ENCODE results near the gene GYPE. TPM values are rescaled to one million over a fixed set of nuclear protein-coding genes. Genes with fewer than 3 reads are reported as not detected.
"Not testable (repeated sequence)": the region's sequence is repeated elsewhere in the genome, so short reads cannot be mapped to it uniquely, and the experiment has no call there.

Gene GYPE
- total and polyA plus RNA-seq, 2 experiments from 2014 or later: 0.61 TPM; not detected in 1

DNA sequence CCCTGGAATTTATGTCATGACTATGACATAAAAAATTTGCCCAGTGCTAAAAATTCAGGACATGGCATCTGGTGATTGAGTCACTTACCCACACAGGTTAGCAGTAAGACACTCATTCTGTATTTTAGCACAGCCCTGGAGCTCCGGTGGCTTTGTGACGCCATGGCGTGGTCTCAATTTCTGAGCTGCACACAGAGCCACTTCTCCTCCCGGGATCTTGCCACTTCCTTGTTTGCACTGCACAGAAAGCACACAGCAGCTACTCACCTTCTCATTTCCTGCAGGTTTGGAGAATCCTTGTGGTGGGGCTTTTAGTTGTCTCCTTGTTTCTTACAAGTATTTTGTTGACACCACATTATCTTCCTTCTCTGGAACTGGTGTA is 76.1 kb downstream of the GYPE start:
- H3K27ac ChIP-seq; H3K27me3 ChIP-seq; H3K4me3 ChIP-seq; H3K9me3 ChIP-seq (ENCODE audit: low read depth); H3K4me1 ChIP-seq (ENCODE audit: low read depth); H3K36me3 ChIP-seq; DNase-seq (ENCODE audit: low read depth in 1 of 2, low spot score in 1 of 2): not testable (repeated sequence)

Other genes starting within 250 kb of the GYPE start
- gene FREM3, start 204.9 kb downstream of the GYPE start, total RNA-seq: not detected in 2 replicates
- gene FREM3, start 204.9 kb downstream of the GYPE start, polyA plus RNA-seq: not detected in 2 replicates
- gene GYPB, start 113.8 kb upstream of the GYPE start, total RNA-seq: not detected in 2 replicates
- 0.37 and 0.43 TPM in 2 replicates for gene GYPB, start 113.8 kb upstream of the GYPE start, polyA plus RNA-seq
- gene GYPA, start 235.2 kb upstream of the GYPE start, total RNA-seq: not detected in 2 replicates
- 0.81 TPM in 1 of 2 replicates, not detected in the other for gene GYPA, start 235.2 kb upstream of the GYPE start, polyA plus RNA-seq